ENCODE results near the gene UQCRFS1.

UQCRFS1 gene

GRCh38 chr19:29194658-29195057 lies 18.3 kb downstream of the UQCRFS1 start:
- no peaks in the 10 kb centered on the region for H3K79me2 ChIP-seq (ENCODE audit: low read length)
- TF ChIP-seq CTCF (IDR thresholded peaks at IDR 0.05; ENCODE audit: low read length) (no peak), EZH2 (optimal IDR thresholded peaks at IDR 0.05; ENCODE audit: low read depth, low read length) (no peak), EZH2phosphoT487 (IDR thresholded peaks at IDR 0.05; ENCODE audit: low read length) (no peak)
- no peak overlapping the region for H3K4me2 ChIP-seq (ENCODE audit: low read depth, low read length)
- H3F3A ChIP-seq (ENCODE audit: insufficient read depth, low read length) = no peaks in the 10 kb centered on the region
- no peak overlapping the region for H3K27ac ChIP-seq (ENCODE audit: low read length)
- H3K27me3 ChIP-seq (replicated peaks; ENCODE audit: insufficient read depth, low read length) = 0 out of 2 replicates have a peak, but pooled peaks cover 4% of the 10 kb centered on the region
- H3K9me3 ChIP-seq (replicated peaks; ENCODE audit: insufficient read depth, low read length) = no peaks in the 10 kb centered on the region
- no peak overlapping the region for H3K4me3 ChIP-seq (ENCODE audit: low read length)
- no peak overlapping the region for H3K9ac ChIP-seq (ENCODE audit: low read length)
- H3K9me2 ChIP-seq (replicated peaks; ENCODE audit: insufficient read depth, low read length) = no peaks in the 10 kb centered on the region
- no peak overlapping the region for H2AFZ ChIP-seq (ENCODE audit: low read length)
- no peaks in the 10 kb centered on the region for H3K36me3 ChIP-seq (replicated peaks; ENCODE audit: insufficient read depth, low read length)
- H3K4me1 ChIP-seq (ENCODE audit: low read length) = no peaks in the 10 kb centered on the region
- H4K20me1 ChIP-seq (ENCODE audit: insufficient read depth, low read length) = no peaks in the 10 kb centered on the region
- DNase-seq = no peak

GRCh38 chr19:29193155-29193554 lies 19.8 kb downstream of the UQCRFS1 start:
- TF ChIP-seq EZH2phosphoT487 (IDR thresholded peaks at IDR 0.05; ENCODE audit: low read length) (no peak), CTCF (IDR thresholded peaks at IDR 0.05; ENCODE audit: low read length) (no peak), EZH2 (optimal IDR thresholded peaks at IDR 0.05; ENCODE audit: low read depth, low read length) (no peak)
- Histone ChIP-seq H3K27ac (ENCODE audit: low read length) (no peak overlapping the region), H2AFZ (ENCODE audit: low read length) (no peak overlapping the region), H3K79me2 (ENCODE audit: low read length) (no peaks in the 10 kb centered on the region), H3K9me3 (replicated peaks; ENCODE audit: insufficient read depth, low read length) (no peaks in the 10 kb centered on the region), H3K4me1 (ENCODE audit: low read length) (no peaks in the 10 kb centered on the region), H3F3A (ENCODE audit: insufficient read depth, low read length) (no peaks in the 10 kb centered on the region), H3K36me3 (replicated peaks; ENCODE audit: insufficient read depth, low read length) (no peaks in the 10 kb centered on the region), H3K4me3 (ENCODE audit: low read length) (no peak overlapping the region), H4K20me1 (ENCODE audit: insufficient read depth, low read length) (no peaks in the 10 kb centered on the region), H3K27me3 (replicated peaks; ENCODE audit: insufficient read depth, low read length) (0 out of 2 replicates have a peak, but pooled peaks cover 4% of the 10 kb centered on the region), H3K9ac (ENCODE audit: low read length) (no peak overlapping the region), H3K9me2 (replicated peaks; ENCODE audit: insufficient read depth, low read length) (no peaks in the 10 kb centered on the region), H3K4me2 (ENCODE audit: low read depth, low read length) (no peak overlapping the region)
- no peak for DNase-seq

DNA sequence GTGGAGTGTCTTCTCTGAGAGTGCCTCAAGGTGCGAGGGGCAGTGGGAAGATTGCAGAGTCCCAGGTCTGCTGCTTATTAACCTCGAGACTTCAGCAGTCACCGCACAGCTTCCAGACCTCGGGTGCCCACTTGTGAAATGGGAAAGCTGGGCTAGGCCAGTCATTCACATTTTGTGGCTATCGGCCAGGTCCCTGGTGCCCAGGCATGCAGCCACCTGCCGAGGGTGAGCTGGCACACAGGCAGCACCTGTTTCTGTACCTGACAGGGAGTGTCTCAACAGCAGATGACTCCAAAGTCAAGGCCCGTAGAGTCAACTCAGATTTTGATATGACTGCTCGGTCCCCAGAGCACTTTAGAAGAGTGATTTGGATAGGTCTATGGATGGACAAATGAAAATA lies 21.9 kb downstream of the UQCRFS1 start:
- H3K79me2 ChIP-seq (ENCODE audit: low read length) = no peaks in the 10 kb centered on the region
- H3K36me3 ChIP-seq (replicated peaks; ENCODE audit: insufficient read depth, low read length) = no peaks in the 10 kb centered on the region
- no peak overlapping the region for H2AFZ ChIP-seq (ENCODE audit: low read length)
- H3K4me2 ChIP-seq (ENCODE audit: low read depth, low read length) = no peak overlapping the region
- H3K9me2 ChIP-seq (replicated peaks; ENCODE audit: insufficient read depth, low read length) = no peaks in the 10 kb centered on the region
- no peaks in the 10 kb centered on the region for H3F3A ChIP-seq (ENCODE audit: insufficient read depth, low read length)
- no peaks in the 10 kb centered on the region for H3K9me3 ChIP-seq (replicated peaks; ENCODE audit: insufficient read depth, low read length)
- H3K9ac ChIP-seq (ENCODE audit: low read length) = no peak overlapping the region
- DNase-seq = no peak
- no peaks in the 10 kb centered on the region for H4K20me1 ChIP-seq (ENCODE audit: insufficient read depth, low read length)
- 0 out of 2 replicates have a peak, but pooled peaks cover 4% of the 10 kb centered on the region for H3K27me3 ChIP-seq (replicated peaks; ENCODE audit: insufficient read depth, low read length)
- H3K4me1 ChIP-seq (ENCODE audit: low read length) = no peaks in the 10 kb centered on the region
- no peak for TF ChIP-seq EZH2phosphoT487 (IDR thresholded peaks at IDR 0.05; ENCODE audit: low read length)
- TF ChIP-seq CTCF (IDR thresholded peaks at IDR 0.05; ENCODE audit: low read length) = no peak
- no peak for TF ChIP-seq EZH2 (optimal IDR thresholded peaks at IDR 0.05; ENCODE audit: low read depth, low read length)
- no peak overlapping the region for H3K4me3 ChIP-seq (ENCODE audit: low read length)
- H3K27ac ChIP-seq (ENCODE audit: low read length) = no peak overlapping the region
